HG02938 (cell line): ENCODE data around the gene GNB1L.

Experiments
- ATAC-seq: cut with Tn5 transposase; IDR thresholded peaks from one replicate; pipeline ENCODE4 v1.9.1; 2021; ENCODE audit warnings: mild to moderate bottlenecking, moderate library complexity; ENCODE audit not compliant: unreplicated experiment

Gene GNB1L

DNA sequence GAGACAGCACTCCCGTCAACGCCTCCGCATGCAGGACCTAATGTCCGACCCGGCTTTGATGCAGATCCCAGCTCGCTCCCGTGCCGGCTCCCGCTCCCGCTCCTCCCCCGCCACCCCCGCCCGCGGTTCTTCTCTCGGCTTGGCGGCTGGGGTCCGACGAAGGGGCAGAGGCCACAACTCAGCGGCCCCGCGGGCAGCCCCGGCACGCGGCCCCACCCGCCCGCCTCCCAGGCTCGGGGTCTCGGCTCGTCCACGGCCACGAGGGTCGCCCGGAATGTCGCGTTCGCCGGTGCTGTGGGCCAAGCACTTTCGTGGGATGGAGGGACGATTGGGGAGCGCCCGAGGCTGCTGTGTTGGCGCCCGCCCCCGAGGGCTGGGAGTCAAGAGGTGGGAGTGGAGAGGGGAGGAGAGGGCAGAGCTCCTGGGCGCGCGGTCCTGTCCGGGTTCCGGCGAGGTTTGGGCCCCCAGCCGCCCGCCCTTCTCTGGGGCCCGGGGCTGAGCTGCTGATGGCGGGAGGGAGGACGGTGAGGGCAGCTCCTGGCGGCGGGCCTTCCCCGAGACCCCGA, 99.4 kb downstream of the GNB1L start:
- ATAC-seq, result no peak

DNA sequence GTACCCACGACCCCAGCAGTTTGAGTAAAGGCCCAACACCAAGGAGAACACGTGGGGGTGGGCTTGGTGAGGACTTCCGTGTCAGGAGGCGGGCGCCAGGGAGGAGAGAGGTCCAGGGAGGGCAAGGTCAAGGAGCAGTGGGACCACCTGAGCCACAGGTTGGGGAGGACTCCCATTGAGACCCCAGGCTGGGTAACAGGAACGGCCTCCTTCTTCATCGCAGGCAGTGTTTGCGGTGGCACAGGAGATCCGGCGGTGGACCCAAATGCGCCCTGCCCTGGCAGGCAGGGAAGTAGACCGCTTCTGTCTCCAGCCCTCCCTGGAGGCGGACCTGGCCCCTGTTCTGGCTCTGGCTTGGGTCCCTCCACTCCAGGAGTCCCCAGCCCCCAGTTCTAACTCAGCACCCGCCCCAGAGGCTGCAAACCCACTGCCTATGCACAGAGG, 100.0 kb downstream of the GNB1L start:
- ATAC-seq, result no peak

DNA sequence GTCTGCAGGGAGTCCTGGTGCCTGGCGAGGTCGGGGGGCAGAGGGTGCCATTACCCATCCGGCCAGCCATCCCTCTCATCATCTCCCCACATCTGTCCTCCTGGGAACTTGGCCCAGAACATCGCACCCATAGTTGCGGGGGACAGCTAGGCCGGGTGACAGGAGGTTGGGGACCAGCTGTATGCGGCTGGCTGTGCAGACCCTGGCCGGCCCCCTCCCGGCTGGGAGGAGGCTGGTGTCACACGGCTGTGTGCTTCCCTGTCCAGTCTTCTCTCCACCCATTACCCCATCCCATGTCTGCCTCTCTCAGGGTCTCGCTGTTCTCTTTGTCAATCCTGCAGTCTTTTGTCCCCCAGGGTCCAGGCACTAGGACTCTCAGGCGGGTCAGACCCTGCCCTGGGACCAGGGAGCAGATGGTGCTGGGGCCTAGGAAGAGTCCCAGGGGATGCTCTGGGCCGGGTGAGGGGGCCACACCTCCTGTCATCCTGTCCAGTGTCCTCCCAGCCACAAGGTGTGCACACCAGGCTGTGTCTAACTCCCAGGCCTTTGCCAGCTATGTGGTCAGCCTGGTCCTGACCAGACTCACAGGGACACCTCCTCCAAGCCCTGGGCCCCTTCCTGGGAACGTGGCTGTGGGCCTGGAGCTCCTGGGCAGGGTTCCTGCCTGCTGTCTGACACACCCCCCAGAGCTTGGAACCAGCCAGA, 100.5 kb downstream of the GNB1L start:
- no peak for ATAC-seq

DNA sequence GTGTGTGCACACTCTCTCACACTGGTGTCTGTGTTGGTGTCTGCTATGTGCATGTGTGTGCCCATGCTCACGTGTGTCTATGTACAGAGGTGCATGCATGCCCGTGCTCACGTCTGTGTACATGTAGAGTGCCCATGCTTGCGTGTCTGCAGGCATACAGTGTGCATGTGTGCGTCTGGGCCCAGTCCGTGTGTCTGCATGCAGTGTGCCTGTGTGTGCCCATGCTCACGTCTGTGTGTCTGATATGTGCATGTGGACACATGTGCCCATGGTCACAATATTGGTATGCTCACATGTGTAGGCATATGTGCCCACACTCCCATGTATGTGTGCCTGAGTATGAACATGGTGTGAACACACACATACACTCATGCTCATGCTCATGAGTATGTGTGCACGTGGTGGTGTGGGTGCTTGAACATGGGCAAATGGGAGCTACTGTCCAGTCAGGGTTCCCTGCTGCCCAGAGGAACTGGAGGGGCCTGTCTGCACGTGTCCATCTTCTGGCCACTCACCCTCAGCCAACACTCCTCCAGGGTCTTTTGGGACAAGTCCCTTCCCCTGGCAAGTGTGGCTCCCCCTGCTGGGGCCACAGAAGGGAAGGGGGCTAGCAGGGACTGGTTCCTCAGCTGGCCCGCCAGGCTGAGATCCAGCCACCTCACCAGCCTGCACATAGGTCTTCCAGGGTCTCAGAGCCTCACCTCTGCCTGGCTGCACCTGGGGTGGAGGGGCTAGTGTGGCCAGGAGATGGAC, 101.4 kb downstream of the GNB1L start:
- no peak for ATAC-seq

DNA sequence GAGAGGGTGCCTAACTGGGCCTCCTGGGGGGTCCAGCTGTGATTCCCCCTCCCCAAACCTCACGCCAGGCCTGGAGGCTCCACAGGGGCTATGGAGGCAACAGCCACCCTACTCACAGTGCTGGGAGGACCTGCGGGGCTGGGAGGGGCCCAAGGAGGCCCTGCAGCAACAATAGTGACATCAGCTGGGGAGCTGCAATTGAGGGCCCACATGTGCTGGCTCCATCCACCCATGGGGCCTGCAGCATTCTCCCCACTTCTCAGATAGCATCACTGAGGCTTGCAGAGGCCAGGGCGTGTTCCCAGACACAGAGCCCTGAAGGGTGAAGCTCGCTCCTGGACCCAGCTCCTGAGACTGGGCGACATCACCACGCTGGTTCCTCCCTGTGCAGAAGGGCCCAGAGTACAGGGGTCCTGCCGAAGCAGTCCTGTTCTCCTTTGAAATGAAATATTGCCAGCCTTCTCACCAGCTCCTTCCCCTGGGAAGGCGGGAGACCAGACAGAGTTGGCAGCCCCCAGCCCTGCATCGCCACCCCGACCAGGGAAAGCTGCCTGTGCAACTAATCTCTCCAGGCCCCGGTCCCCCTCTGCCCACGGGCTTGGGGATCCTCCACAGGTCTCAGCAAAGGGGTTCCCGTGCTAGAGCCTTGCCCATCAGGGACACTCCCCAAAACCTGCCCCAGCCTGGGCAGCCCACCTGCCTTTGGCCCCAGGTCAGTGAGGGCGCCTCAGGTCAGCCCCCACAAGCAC, 103.0 kb downstream of the GNB1L start:
- ATAC-seq, result no peak

DNA sequence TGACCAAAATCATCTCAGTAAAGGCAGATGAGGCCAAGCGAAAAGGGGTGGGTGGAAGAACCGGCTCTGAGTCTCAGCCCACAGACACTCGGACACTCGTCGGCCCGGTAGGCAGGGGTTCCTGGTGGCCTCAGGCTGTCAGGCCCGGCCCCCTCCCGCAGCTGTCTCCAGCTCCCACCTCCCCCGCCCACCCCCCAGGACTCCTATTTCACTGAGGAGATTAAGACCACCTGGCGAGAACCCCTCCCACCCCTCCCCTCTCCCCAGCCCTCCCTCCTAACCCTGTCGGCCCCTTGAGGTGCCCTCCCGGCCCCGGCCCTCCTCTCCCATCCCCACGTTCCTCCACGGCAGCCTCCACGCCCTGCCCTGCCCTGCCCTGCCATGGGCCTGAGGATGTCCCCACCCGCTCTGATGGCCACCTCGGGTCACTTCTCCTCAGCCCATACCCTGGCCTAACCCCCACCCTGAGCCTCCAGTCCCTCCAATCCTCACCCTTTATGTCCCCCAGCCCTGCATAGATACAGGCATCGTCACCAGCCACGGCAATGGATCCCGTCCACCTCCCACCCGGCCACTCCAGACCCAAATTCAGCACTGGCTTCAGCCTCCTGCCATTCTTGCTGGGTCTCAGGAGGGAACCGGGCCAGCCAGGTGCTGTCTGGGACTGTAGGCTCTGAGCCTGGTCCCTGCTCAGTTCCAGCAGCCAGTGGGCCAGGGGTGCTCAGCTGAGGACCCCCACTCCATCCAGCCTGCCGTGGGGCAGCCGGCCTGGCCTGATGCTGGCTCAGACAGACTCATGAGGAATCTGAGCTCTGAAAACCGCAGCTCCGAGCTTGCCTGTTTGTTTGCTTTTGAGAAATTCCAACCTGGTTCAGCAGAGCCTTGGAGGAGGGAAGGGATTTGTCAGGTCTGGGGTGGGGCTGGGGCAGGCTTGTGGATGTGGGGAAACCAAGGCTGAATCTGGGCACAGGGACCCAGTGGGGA, 103.9 kb downstream of the GNB1L start:
- no peak for ATAC-seq

DNA sequence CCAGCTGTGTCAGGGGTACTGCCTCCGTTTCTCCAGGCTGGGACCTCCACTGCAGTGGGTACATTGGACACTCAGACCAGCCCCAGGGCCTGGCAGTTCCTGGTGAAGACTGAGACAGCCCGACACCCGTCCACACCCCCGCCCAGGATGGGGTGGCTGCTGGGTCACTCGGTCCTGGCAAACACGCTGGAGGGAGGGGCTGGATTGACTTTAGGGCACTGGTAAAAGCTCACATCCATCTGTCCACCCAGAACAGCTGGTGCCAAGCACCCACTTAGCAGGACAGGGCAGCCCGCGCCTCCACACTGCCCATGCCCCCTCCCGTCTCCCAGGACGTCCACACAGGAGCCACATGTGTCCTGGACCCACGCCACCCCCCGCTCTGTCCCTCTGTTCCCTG, 104.8 kb downstream of the GNB1L start:
- no peak for ATAC-seq

DNA sequence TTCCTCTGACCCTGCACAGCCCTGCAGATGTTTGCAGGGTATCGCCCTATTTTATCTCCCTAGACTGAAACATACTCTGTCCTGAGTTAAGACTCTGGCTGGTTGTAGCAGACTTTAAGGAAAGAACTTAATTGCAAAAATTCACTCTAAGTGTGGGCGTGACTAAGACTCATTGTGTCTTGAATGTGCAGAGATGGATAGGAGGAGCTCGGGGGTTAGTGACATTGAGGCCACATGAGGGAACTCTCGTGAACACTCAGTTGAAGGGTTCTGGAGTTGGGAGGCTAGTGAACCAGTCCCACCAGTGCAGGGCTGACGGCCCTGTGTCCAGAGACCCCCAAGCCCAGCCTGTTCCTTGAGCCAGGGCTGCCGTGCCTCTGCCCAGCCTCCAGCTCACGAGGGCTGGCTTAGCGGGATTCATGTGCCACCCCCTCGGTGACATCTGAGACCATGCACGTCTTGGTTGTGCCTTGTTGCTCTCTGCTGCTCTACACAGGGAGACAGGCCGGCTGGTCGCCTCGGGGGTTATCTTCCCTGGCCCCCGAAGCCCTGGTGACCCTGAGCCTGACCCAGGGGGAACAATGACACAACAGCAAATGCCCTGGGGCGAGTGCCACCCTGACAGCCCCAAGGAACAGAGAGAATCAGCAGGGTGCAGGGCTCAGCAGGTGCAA, 105.5 kb downstream of the GNB1L start:
- ATAC-seq, result no peak

DNA sequence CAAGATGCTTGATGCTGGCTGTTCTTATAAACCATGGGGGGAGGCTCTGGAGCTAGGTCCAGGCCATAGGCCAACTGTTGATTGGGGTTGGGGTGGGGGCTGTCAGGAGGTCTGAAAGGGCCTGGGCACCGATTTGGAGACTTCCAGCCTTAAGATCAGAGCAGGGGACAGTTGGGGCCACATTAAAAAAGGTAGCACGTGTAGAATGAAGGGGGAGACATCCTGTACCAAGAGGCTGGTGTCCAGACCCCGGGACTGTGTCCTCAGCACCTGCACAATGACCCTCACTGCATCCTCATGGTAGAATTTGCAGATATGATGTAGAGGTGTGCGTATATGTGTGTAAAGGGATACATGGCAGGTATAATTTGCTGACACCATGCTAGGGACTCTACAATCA, 106.5 kb downstream of the GNB1L start:
- ATAC-seq, result no peak

DNA sequence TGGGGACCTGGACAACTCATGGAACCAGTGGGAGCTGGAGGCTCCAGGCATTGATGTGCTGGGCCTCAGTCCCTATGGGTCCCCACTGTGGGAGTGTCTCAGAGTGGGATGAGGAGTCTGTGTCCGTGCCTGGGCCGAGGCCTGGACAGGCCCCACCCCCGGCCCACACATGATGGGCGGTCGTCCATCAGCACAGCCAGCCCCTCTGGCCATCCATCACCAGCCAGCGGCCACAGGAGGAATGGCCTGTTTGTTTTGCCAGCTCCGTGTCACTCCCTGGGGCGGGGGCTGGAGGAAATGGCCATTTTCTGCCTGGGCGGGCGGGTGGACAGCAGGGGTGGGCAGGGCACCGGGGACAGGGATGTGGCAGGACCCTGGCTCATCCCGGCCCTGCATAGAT, 107.1 kb downstream of the GNB1L start:
- ATAC-seq, result no peak

DNA sequence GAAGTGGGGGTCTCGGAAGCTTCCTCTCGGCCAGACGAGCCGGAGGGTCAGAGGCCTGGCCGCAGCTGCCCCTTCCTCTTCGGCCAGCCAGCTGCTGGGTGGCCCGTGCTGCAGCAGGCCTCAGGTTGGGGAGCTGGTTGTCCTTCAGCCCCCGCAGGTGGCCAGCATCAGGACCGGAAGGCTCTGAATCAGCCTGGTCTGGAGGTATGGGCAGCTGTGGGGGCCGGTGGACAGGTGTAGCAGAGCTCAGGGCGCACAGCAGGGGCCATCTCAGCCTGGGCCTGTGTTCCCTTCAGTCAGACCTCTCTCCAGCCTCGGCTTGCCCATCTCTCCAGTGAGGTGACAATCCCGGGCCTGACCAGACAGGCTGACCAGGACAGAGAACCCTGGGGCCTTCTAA, 107.9 kb downstream of the GNB1L start:
- ATAC-seq, result no peak

DNA sequence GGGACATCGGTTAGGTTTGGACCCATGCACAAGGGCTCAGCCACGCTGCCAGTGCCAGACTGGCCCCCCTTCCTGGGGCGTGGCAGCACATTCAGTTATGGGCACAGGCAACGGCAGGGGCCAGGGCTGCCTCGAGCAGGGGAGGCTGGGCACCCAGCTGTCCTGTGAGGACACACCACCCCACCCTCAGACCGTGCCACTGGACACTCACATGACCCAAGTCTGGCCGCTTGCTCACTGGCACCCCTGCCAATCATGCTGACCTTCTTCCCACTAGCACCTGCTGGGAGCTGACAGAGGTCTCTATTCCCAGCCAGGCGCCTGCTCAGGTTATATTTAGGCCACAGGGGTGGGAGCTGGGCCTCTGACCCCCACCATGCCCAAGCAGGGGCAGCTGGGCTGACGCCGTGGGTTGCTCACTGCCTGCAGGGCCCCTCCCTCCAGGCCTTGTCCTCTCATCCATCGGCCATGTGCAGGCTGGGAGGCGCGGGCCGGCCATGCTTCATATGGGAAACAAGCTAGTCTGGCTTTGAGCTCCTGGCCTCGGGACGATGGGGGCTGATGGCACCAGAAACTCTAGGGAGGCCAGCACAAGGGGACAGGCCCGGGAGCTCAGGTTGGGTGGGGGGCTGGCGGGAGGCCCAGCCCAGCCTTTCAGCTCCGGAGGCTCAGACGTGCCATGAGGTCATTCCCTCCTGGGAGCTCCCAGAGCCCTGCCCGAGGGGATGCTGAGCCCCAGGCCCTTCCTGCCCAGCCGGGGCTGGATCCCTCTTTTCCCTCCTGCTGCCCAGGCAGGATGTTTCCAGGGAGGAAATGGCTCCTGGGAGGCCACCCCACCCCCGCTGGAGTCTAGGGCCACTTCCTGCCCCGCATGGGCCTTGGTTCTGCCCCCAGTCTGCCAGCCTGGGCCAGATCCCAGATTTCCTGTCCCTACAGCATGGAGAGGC, 109.2 kb downstream of the GNB1L start:
- ATAC-seq, result no peak

DNA sequence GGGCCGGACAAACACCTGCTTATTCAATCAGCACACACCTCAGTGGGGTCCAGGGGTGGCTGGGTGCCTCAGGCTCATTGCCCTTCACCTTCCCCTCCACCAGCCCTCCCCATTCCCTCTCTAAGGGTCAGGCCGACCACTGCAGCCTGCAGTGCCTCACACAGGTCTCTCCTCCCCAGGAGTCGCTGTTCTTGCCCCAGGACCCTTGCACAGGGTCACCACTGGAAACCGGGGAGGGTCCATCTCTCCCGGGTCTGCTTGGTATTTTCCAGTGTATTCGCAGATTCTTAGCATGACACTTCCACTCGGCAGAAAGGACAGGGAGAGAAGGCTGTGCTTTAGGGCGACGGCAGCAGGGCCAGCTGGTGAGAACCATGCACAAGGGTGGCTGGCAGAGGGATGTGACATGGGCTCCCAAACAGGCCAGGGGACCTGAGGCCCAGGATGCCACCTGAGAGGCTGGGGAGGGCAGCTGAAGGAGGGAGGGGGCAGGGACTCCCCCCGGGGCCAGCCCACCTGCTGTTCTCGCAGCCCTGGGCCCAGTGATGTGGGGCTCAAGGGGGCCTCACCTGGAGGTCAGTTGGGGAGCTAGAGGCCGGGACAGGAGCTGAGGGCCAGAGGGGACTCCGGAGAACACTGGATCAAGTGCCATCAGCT, 110.2 kb downstream of the GNB1L start:
- no peak for ATAC-seq

DNA sequence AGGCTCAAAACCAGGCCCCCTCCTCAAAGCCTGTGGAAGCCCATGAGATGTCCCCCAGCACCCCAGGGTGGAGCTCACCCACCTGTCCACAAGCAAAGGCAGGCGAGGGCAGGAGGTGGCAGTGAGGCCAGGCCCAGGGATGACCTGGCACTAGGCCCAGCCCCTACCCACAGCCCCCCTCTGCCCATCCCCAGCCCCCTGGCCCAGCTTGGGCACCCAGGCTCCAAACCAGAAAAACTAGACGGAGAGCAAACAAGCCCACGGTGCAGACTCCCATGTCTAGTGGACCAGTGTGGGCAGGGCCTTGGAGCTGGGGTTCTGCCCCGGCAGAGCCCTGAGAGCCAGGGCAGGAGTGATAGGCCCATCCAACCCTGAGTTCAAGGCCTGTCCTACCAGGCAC, 111.0 kb downstream of the GNB1L start:
- ATAC-seq, result no peak

DNA sequence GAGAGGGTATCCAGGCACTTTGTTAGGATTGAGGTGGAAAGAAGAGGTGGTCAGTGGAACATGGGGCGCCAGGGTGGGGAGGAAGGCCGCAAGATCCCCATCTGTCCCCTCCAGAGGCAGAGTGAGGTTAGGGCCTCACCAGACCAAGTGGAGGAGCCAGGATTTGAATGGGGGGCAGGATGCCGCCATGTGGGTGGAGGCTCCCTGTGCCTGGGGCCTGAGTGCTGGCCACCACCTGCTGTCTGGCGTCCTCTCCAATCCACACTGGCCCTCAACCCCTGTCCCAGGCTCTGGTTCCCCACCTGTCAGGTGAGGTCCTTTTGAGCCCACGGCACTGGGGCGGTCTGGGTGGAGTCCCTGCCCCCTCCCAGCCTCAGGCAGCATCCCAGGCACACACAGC, 111.6 kb downstream of the GNB1L start:
- ATAC-seq, result no peak

DNA sequence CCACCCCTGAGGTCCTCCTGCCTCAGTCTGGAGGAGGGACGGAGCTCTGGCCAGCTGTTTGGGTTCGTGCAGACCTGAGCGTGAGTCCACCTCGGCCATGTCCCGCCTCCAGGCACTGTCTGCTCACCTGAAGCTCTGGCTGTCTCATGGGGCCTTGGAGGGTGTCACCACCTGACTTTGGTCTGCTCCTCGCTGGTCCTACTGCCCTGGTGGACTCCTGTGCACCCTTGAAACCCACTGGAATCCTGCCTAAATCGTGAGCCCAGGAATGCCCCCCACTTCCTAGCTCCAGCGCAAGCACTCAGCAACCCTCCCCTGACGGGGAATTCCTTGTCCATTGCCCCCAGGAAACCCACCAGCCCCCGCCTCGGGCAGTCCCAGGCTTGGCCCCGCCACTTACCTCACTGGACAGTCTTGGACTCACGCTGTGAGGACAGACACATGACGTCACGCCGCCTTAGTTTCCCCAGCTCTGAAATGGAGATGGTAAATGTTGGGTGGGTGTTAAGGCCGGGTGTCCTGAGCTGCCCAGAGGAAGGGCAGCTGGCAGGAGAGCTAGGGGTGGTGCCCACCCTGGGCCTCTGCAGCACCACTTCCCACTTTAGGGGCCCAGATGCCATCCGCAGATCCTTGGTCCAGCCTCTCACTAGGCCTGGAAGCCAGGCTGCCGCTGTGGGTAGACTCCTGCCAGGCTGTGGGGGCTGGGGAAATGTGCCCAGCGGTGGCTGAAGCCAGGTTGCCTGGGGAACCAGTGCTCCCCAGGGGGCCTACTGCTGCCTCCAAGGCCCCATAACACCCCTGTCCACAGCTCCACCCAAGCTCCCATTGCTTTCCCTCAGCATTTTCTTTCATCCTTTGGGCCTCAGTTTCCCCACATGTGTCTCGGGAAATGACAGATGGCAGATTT, 112.3 kb downstream of the GNB1L start:
- ATAC-seq, result no peak

DNA sequence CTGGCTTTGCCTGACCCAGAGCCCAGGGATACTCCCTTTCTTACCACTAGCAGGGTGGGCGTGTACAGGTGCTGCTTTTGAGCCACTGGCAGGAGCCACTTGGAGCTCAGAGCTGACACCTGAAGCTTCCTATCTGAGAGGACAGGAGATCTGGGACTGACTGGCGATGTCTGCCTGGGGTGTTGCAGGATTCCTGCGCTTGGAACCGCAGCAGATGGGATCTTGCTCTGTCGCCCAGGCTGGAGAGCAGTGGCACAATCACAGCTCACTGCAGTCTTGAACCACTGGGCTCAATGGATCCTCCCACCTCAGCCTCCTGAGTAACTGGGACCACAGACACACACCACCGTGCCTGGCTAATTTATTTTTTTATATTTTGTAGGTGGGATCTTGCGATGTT, 113.6 kb downstream of the GNB1L start:
- ATAC-seq, result no peak
